Loucy (cell line): ENCODE measurements around the gene FSTL4.

ENCODE experiments used
- EZH2phosphoT487 ChIP-seq: fragments of 200-600 bp; IDR thresholded peaks from 2 replicates; pipeline ENCODE4 v1.6.1; 2018; ENCODE audit warnings: antibody characterized with exemption, mild to moderate bottlenecking, moderate library complexity, borderline replicate concordance
- TF ChIP-seq, protein P1 (sequence below): fragments of 200-600 bp; sonication (generic); conservative IDR thresholded peaks from 2 replicates; pipeline ENCODE4 v1.5.1; 2014; ENCODE audit warnings: mild to moderate bottlenecking, antibody characterized with exemption, low read length

DNA sequence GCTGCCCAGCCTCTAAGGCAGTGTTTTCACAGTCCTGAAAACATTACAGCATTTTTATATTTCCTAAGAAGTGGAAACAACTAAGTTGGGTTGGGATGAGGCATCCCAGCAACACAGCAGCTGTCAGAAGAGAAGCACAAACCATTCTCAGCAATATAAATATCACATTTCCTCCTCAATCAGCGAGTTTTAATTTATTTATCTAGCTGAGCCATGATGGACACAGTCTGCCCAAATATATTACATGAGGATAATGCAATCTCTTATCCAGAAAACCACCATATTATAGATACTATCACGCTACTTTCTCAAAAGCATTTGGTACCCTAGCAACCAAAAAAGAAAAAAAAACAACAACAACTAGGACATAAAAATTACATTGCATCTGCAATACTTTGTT is 158.5 kb downstream of the FSTL4 start:
- TF ChIP-seq, protein P1, sequence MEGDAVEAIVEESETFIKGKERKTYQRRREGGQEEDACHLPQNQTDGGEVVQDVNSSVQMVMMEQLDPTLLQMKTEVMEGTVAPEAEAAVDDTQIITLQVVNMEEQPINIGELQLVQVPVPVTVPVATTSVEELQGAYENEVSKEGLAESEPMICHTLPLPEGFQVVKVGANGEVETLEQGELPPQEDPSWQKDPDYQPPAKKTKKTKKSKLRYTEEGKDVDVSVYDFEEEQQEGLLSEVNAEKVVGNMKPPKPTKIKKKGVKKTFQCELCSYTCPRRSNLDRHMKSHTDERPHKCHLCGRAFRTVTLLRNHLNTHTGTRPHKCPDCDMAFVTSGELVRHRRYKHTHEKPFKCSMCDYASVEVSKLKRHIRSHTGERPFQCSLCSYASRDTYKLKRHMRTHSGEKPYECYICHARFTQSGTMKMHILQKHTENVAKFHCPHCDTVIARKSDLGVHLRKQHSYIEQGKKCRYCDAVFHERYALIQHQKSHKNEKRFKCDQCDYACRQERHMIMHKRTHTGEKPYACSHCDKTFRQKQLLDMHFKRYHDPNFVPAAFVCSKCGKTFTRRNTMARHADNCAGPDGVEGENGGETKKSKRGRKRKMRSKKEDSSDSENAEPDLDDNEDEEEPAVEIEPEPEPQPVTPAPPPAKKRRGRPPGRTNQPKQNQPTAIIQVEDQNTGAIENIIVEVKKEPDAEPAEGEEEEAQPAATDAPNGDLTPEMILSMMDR, result no peak
- TF ChIP-seq EZH2phosphoT487, result no peak
